NAMALWA (cell line): Measurements from ENCODE around the gene CYLD.

Experiments
- DNase-seq: peaks from one replicate; pipeline ENCODE4 v3.0.0-alpha.2; 2015; ENCODE audit warnings: low spot score

Gene CYLD

GRCh38 chr16:50740736-50741135 lies 1.1 kb upstream of the CYLD start:
- DNase-seq: no peak

GRCh38 chr16:50741225-50741780 lies 583 bp upstream of the CYLD start:
- DNase-seq: no peak

GRCh38 chr16:50742576-50743200 lies 802 bp downstream of the CYLD start:
- DNase-seq: peak; percentile 67

- no peak for DNase-seq
Observed at GRCh38 chr16:50743581-50744225, 1.8 kb downstream of the CYLD start.

GRCh38 chr16:50744881-50745280 lies 3.0 kb downstream of the CYLD start:
- DNase-seq: no peak

DNA sequence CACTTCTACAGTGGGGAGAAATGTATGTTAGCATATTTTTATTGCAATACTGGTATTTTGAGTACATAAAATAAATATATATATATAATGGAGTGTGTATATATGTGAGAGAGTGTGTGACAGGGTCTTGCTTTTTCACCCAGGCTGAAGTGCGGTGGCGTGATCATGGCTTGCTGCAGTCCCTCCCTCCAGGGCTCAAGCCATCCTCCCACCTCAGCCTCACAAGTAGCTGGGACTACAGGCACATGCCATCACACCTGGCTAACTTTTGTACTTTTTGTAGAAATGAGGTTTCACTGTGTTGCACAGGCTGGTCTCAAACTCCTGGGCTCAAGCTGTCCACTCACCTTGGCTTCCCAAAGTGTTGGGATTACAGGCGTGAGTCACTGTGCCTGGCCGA lies 4.1 kb downstream of the CYLD start:
- DNase-seq: no peak

- peak; percentile 50 for DNase-seq
Observed at GRCh38 chr16:50747207-50747956, 5.5 kb downstream of the CYLD start.

DNA sequence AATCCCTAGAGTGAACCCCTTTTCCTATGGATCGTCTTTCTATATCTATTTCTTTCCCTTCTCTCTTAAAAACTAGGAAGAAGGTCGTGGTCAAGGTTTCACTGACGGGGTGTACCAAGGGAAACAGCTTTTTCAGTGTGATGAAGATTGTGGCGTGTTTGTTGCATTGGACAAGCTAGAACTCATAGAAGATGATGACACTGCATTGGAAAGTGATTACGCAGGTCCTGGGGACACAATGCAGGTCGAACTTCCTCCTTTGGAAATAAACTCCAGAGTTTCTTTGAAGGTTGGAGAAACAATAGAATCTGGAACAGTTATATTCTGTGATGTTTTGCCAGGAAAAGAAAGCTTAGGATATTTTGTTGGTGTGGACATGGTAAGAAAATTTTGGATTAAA lies 9.6 kb downstream of the CYLD start:
- no peak for DNase-seq

DNA sequence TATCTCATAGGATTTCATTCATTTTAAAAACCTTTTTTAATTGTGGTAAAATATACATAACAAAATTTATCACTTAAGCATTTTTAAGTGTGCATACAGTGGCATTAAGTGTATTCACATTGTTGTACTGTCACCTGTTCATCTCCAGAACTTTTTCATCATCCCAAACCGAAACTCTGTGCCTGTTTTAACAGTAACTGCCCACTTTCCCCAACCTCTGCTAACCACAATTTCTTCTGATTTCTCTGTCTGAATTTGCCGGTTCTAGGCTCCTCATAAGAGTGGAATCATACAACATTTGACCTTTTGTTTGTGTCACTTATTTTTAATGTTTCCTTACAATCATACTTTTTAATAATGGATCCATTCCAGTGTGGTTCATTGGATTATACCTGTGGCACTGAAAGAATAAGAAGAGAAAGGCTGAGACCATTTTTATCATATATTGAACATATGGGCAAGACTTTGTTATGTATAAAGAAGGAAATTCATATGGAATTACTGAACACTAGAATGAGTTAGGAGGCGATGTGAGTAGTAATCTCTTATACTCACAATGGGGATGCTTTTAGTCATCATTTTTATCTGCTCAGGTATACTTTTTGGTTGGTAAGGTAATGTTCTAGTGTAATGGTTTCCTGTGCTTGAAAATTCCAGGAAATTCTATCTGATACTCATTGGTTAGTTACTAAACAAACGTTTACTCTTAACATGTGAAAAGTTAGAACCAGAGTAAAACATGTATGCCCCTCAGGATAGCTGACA lies 10.8 kb downstream of the CYLD start:
- no peak for DNase-seq

DNA sequence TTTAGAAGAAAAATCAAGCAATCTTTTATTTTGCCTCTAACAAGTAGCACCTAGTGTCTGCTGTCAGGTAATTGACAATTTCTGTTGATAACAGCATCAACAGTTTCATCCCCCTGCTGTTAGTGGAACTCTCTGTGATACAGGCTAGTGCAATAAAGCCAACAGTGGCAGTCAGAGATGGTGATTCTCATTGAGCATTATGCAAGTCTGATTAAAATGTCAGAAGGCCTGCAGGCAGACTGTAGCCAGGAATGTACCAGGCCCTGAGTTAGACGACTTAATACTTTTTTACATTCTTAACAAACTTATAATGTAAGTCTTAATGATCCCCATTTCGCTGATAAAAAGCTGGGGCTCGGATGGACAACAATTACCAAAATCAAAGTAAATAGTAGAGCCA lies 14.6 kb downstream of the CYLD start:
- no peak for DNase-seq

- no peak for DNase-seq
Observed at GRCh38 chr16:50761267-50761666, 19.4 kb downstream of the CYLD start.

DNA sequence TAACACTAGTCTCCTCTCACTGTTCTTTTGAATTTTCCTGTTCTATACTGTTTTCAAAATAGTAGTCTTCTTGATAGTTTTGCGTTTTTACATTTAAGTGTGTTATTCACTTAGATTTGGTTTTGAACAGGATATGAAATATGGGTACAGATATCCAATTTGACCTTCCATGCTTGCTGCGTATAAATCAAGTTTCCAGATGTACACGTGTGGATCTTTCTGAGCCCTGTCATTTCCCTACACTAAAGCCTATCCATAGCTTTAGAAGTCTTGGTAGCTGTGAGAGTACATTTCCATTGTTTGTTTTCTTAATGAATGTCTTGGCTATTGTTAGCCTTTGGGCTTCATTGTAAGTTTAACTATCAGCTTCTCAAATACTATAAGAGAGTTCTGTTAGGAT lies 20.4 kb downstream of the CYLD start:
- DNase-seq: no peak

- no peak for DNase-seq
Observed at GRCh38 chr16:50763211-50763610, 21.3 kb downstream of the CYLD start.

DNA sequence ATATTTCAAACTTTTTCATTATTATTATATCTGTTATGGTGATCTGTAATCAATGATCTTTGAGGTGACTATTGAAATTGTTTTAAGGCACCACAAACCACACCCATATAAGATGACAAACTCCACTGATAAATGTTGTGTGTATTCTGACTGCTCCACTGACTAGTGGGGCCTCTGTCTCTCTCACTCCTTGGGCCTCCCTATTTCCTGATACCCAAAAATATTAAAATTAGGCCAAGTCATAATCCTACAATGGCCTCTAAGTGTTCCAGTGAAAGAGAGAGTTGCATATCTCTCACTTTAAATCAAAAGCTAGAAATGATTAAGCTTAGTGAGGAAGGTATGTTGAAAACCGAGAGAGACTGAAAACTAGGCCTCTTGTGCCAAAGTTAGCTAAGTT lies 23.4 kb downstream of the CYLD start:
- no peak for DNase-seq

DNA sequence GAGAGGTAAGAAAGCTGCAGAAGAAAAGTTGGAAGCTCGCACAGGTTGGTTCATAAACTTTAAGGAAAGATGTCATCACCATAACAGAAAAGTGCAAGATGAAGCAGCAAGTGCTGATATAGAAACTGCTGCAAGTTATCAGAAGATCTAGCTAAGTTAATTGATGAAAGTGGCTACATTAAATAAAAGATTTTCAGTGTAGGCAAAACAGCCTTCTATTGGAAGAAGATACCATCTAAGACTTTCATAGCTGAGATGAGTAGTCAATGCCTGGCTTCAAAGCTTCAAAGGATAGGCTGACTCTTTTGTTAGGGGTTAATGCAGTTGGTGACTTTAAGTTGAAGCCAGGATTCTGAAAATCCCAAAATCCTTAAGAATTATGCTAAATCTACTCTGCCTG lies 24.0 kb downstream of the CYLD start:
- no peak for DNase-seq

- DNase-seq: no peak
Observed at GRCh38 chr16:50767197-50767596, 25.3 kb downstream of the CYLD start.

DNA sequence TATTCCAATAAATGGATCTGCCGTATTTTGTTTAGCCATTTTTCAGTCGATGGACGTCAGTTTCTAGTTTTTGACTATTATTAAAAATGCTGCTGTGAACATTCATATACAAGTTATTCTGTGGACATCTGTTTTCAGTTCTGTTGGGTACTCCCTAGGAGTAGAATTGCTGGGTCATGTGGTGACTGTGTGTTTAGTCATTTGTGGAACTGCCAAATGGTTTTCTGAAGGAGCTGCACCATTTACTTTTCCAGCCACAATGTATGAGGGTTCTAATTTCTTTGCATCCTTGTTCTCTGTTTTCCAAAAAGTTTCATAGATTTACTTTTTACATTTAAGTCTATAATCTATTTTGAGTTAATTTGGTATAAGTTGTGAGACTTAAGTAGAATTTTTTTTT lies 29.5 kb downstream of the CYLD start:
- no peak for DNase-seq

DNA sequence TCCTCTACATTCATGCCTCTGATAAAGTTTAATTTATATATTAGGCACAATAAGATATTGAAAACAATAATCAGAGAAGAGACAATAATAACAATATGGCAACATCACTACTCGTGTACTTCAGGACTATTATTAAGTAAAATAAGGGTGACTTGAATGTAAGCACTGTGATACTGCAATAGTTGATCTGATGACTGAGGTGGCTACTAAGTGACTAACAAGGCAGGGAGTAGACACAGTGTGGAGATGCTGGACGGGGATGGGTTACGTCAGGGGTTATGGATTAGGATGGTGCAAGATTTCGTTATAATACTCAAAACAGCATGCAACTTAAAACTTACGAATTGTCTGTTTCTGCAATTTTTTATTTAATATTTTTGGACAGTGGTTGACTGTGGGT lies 32.5 kb downstream of the CYLD start:
- no peak for DNase-seq

DNA sequence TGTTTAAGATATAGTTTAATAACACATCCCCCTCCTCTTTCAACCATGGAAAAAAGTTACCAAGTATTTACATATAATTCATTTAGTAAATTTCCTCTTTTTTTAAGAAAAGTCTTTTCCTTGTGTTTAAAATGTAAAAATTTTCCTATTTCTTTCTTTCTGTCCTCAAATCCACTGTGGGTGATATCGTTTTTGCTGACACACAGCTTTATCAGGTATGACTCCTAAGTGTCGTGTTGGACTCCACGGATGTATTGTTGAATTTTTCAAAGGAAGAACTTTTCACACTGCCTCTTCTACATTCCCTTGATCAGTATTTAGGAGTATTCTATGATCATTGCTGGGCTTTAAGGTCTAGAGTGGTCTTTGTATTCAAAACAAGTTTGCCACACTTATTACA lies 33.1 kb downstream of the CYLD start:
- no peak for DNase-seq

DNA sequence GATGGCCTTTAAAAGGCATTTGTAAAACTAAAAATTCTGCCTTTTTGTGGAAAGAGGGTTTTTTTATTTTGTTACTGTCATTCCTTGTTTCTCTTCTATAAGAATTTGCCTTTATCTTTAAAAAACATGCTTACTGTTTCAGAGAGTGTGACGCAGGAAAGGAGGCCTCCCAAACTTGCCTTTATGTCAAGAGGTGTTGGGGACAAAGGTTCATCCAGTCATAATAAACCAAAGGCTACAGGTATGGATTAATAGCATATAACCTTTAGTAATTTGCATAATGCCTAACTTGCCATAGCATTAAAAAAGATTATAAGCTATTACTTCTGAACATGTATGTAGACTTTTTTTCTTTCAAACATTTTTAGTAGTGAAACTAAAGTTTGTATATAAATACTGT lies 34.2 kb downstream of the CYLD start:
- DNase-seq: no peak

DNA sequence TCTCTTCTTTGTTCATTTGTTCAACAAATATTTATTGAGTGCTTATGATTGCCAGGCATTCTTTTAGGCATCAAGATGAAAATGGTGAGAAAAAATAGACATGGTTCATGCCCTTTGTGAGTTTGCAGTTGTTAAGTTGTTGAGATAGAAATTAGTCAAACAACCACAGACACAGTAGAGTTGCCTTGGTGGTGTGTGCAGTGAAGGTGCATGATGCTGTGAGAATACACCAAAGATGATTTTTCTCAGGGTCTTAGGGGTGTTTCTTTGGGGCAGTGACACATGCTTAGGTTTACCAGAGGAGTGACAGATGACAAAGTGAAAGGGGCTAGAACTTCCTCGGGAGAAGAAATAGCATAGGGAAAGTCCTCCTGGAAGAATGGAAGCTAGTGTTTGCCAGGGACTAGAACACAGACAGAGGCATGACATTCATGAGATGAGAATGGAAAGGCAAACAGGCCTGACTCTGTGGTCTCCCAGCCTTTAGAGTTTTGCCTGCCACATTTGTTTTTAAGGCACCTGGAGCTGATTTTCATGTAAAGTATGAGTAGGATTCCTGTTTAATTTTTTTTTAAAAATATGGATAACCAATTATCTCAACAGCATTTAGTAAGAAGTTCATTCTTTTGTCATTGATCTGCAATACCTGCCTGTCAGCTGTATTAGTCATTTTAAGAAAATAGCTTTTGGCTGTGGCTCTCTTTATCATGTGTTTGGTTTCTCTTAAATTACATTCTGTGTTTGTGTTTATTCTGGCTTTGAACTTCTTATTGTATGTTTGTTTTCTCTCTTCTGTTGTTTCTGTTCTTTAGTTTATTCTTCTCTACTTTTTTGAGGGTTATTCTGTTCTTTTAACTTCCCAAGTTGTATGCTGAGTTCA lies 36.6 kb downstream of the CYLD start:
- no peak for DNase-seq
